HEK293 (cell line): ENCODE results near the gene MAPRE3.

Experiments
- CTCF ChIA-PET: fragments of 350-600 bp; formaldehyde crosslinking; extraction: SDS; loops from one replicate; lab custom pipeline; 2021; ENCODE audit warnings: antibody characterized with exemption; lab: Yijun Ruan, JAX
- POLR2A ChIA-PET: fragments of 300-600 bp; formaldehyde crosslinking; extraction: SDS; loops from one replicate; lab custom pipeline; 2020; ENCODE audit warnings: antibody characterized with exemption, inconsistent platforms; lab: Yijun Ruan, JAX
- H3K27ac ChIP-seq: fragments of 200-500 bp; sonication (Bioruptor generic); 2 replicates; pipeline ENCODE4 v1.5.1; 2014; ENCODE audit warnings: low read depth, low read length, control low read depth, inconsistent platforms; ENCODE audit errors: extremely low read depth
- H3K36me3 ChIP-seq, 2 experiments: fragments of 200-500 bp in 1 of 2; sonication (Bioruptor generic) in 1 of 2; 1 replicate in 1 of 2; 2 replicates in 1 of 2; pipeline ENCODE4 v1.5.1; 2014 to 2017; ENCODE audit warnings: inconsistent platforms in 2 of 2, low read length in 2 of 2; ENCODE audit not compliant: control insufficient read depth in 2 of 2, insufficient read depth in 1 of 2
- H3K4me1 ChIP-seq: fragments of 200-500 bp; sonication (Bioruptor generic); 2 replicates; pipeline ENCODE4 v1.5.1; 2014; ENCODE audit warnings: mild to moderate bottlenecking, low read length, inconsistent platforms; ENCODE audit not compliant: control insufficient read depth, insufficient read depth
- H3K4me3 ChIP-seq: 2 replicates; pipeline ENCODE4 v1.5.1; 2011; ENCODE audit warnings: low read depth, mild to moderate bottlenecking, control low read depth, low read length, moderate library complexity
- H3K9me3 ChIP-seq: fragments of 200-500 bp; sonication (Bioruptor generic); 2 replicates; pipeline ENCODE4 v1.5.1; 2014; ENCODE audit warnings: low read depth, low read length, inconsistent platforms; ENCODE audit not compliant: control insufficient read depth, insufficient read depth
- GLI4 ChIP-seq: fragments of 450-650 bp; formaldehyde crosslinking; IDR thresholded peaks from 2 replicates; pipeline ENCODE4 v1.5.1; 2016; ENCODE audit warnings: missing biosample characterization, missing genetic modification characterization
- GLIS1 ChIP-seq: fragments of 450-650 bp; formaldehyde crosslinking; IDR thresholded peaks from 2 replicates; pipeline ENCODE4 v1.5.1; 2016; ENCODE audit warnings: missing biosample characterization, missing genetic modification characterization
- HOXA7 ChIP-seq: sonication (generic); formaldehyde crosslinking; IDR thresholded peaks from 2 replicates; pipeline ENCODE4 v1.8.1; 2022; ENCODE audit warnings: missing genetic modification reagents, borderline replicate concordance
- IKZF3 ChIP-seq: fragments of 450-650 bp; IDR thresholded peaks from 2 replicates; pipeline ENCODE4 v1.5.0; 2018; ENCODE audit warnings: missing biosample characterization, mild to moderate bottlenecking, missing genetic modification characterization, moderate library complexity
- MYNN ChIP-seq: fragments of 450-650 bp; formaldehyde crosslinking; IDR thresholded peaks from 2 replicates; pipeline ENCODE4 v1.5.1; 2016; ENCODE audit warnings: missing biosample characterization, missing genetic modification characterization, borderline replicate concordance
- ZBTB10 ChIP-seq: fragments of 450-650 bp; formaldehyde crosslinking; IDR thresholded peaks from 2 replicates; pipeline ENCODE4 v1.5.1; 2016; ENCODE audit warnings: missing biosample characterization, missing genetic modification characterization
- ZBTB17 ChIP-seq: fragments of 450-650 bp; formaldehyde crosslinking; IDR thresholded peaks from 2 replicates; pipeline ENCODE4 v1.5.1; 2016; ENCODE audit warnings: missing biosample characterization, missing genetic modification characterization
- ZFP41 ChIP-seq: fragments of 450-650 bp; formaldehyde crosslinking; IDR thresholded peaks from 2 replicates; pipeline ENCODE4 v1.5.1; 2016; ENCODE audit warnings: missing biosample characterization, missing genetic modification characterization, borderline replicate concordance
- ZNF112 ChIP-seq: fragments of 450-650 bp; formaldehyde crosslinking; IDR thresholded peaks from 2 replicates; pipeline ENCODE4 v1.5.0; 2017; ENCODE audit warnings: missing biosample characterization, missing genetic modification characterization
- ZNF214 ChIP-seq: fragments of 450-650 bp; formaldehyde crosslinking; IDR thresholded peaks from 2 replicates; pipeline ENCODE4 v1.5.1; 2017; ENCODE audit warnings: missing biosample characterization, mild to moderate bottlenecking, missing genetic modification characterization, borderline replicate concordance
- ZNF24 ChIP-seq: fragments of 450-650 bp; formaldehyde crosslinking; IDR thresholded peaks from 2 replicates; pipeline ENCODE4 v1.5.1; 2016; ENCODE audit warnings: missing biosample characterization, missing genetic modification characterization
- ZNF280C ChIP-seq: fragments of 450-650 bp; formaldehyde crosslinking; IDR thresholded peaks from 2 replicates; pipeline ENCODE4 v1.5.1; 2016; ENCODE audit warnings: missing biosample characterization, missing genetic modification characterization
- ZNF292 ChIP-seq: fragments of 450-650 bp; formaldehyde crosslinking; IDR thresholded peaks from 2 replicates; pipeline ENCODE4 v1.5.1; 2016; ENCODE audit warnings: low read depth, missing biosample characterization, missing genetic modification characterization, borderline replicate concordance
- ZNF302 ChIP-seq: fragments of 450-650 bp; formaldehyde crosslinking; IDR thresholded peaks from 2 replicates; pipeline ENCODE4 v1.5.1; 2016; ENCODE audit warnings: missing biosample characterization, missing genetic modification characterization, low read depth
- ZNF362 ChIP-seq: fragments of 450-650 bp; formaldehyde crosslinking; IDR thresholded peaks from 2 replicates; pipeline ENCODE4 v1.5.1; 2016; ENCODE audit warnings: missing biosample characterization, missing genetic modification characterization
- ZNF398 ChIP-seq: fragments of 450-650 bp; formaldehyde crosslinking; IDR thresholded peaks from 2 replicates; pipeline ENCODE4 v1.5.1; 2017; ENCODE audit warnings: missing biosample characterization, missing genetic modification characterization
- ZNF513 ChIP-seq: fragments of 450-650 bp; IDR thresholded peaks from 2 replicates; pipeline ENCODE4 v1.5.1; 2018; ENCODE audit warnings: missing biosample characterization, missing genetic modification characterization
- ZNF549 ChIP-seq: fragments of 450-650 bp; IDR thresholded peaks from 2 replicates; pipeline ENCODE4 v1.5.1; 2018; ENCODE audit warnings: missing biosample characterization, missing genetic modification characterization, mild to moderate bottlenecking, inconsistent platforms, moderate library complexity
- ZNF558 ChIP-seq: fragments of 450-650 bp; formaldehyde crosslinking; IDR thresholded peaks from 2 replicates; pipeline ENCODE4 v1.5.1; 2016; ENCODE audit warnings: missing biosample characterization, missing genetic modification characterization
- ZNF600 ChIP-seq: fragments of 450-650 bp; formaldehyde crosslinking; IDR thresholded peaks from 2 replicates; pipeline ENCODE4 v1.5.1; 2016; ENCODE audit warnings: missing biosample characterization, missing genetic modification characterization
- ZNF660 ChIP-seq: fragments of 450-650 bp; IDR thresholded peaks from 2 replicates; pipeline ENCODE4 v1.5.1; 2018; ENCODE audit warnings: missing biosample characterization, mild to moderate bottlenecking, missing genetic modification characterization
- ZNF692 ChIP-seq: fragments of 450-650 bp; formaldehyde crosslinking; IDR thresholded peaks from 2 replicates; pipeline ENCODE4 v1.5.1; 2016; ENCODE audit warnings: missing biosample characterization, missing genetic modification characterization
- ZNF768 ChIP-seq: fragments of 450-650 bp; formaldehyde crosslinking; IDR thresholded peaks from 2 replicates; pipeline ENCODE4 v1.5.1; 2018; ENCODE audit warnings: missing biosample characterization, mild to moderate bottlenecking, missing genetic modification characterization
- ZNF785 ChIP-seq: fragments of 450-650 bp; formaldehyde crosslinking; IDR thresholded peaks from 2 replicates; pipeline ENCODE4 v1.5.1; 2016; ENCODE audit warnings: missing biosample characterization, missing genetic modification characterization
- ZNF791 ChIP-seq: fragments of 450-650 bp; formaldehyde crosslinking; IDR thresholded peaks from 2 replicates; pipeline ENCODE4 v1.5.1; 2016; ENCODE audit warnings: missing biosample characterization, missing genetic modification characterization
- ZNF843 ChIP-seq: fragments of 450-650 bp; formaldehyde crosslinking; IDR thresholded peaks from 2 replicates; pipeline ENCODE4 v1.5.1; 2016; ENCODE audit warnings: missing biosample characterization, missing genetic modification characterization

MAPRE3 gene

DNA sequence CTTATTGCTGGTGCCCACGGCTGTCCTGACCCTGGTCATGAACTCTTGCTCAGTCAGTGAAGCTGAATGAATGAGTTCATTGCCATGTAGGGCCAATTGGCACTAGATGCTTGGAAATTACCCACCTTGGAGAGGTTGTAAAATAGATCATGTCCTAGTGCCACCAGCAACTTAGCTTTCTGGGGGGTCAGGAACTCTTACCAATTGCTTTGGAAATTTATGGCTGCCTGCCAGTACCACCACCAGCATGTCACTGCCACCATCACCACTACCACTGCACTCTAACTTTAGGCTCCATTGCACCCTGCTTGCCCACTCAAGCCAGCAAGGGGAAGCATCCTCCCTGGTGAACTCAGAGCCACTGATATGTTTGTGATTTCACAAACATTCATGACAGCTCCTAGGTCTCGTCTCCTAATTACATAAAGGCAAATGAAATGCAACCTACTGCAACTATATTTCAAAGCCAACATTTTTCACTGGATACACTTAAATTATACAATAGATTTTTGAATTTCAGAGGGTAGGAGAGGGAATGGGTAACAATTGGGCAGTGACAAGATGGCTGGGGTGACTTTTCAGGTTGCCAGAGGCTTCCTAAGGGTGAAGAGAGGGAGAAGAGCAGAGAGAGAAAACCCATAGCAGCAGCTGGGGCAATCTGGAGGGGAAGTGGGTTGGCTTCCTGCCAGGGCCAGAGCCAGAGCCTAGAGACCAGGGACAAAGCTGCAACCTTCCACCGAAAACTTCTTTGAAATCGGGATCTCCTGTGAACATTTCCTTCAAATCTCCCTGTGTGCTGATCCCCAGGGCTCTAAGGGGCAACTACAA lies 104.5 kb downstream of the MAPRE3 start:
- POLR2A ChIA-PET: interaction anchor here (0.9 kb wide), 1 partner anchor 17 kb away, joined by 3 read pairs; no protein-coding TSS in a partner anchor
- Histone ChIP-seq H3K36me3 (peaks cover 0 to 7% of the 10 kb centered on the region in 2 experiments; a peak in 1 of 3 replicates), H3K27ac (no peak overlapping the region), H3K9me3 (no peaks in the 10 kb centered on the region), H3K4me3 (no peak overlapping the region), H3K4me1 (peaks cover 14% of the 10 kb centered on the region)
- CTCF ChIA-PET: interaction anchor here (0.7 kb wide), 1 partner anchor 1453 kb away, joined by 3 read pairs; no protein-coding TSS in a partner anchor
- TF ChIP-seq ZNF24 (tag by site-specific recombination) (no peak), IKZF3 (tag by site-specific recombination) (no peak), ZNF549 (tag by site-specific recombination) (no peak), GLI4 (tag by site-specific recombination) (no peak), ZNF292 (tag by site-specific recombination) (no peak), ZNF768 (tag by site-specific recombination) (no peak), ZNF843 (tag by site-specific recombination) (no peak), ZNF692 (tag by site-specific recombination) (no peak), ZBTB17 (peak; percentile 26; the same call in 1 of the 2 replicates), ZBTB10 (tag by site-specific recombination) (no peak), HOXA7 (CRISPR knock-in tag) (no peak), ZNF785 (no peak), ZNF398 (tag by site-specific recombination) (0 out of 2 replicates have a peak, but pooled peaks have one; percentile 38), GLIS1 (tag by site-specific recombination) (peak; percentile 82), ZNF112 (tag by site-specific recombination) (no peak), ZNF600 (tag by site-specific recombination) (no peak), ZNF558 (tag by site-specific recombination) (no peak), ZNF362 (no peak), ZNF214 (tag by site-specific recombination) (no peak), MYNN (tag by site-specific recombination) (no peak), ZNF660 (tag by site-specific recombination) (no peak), ZNF302 (no peak), ZFP41 (tag by site-specific recombination) (no peak), ZNF280C (no peak), ZNF513 (no peak), ZNF791 (no peak)
